Ishikawa (cell line): Measurements from ENCODE around the gene ZNF81.

ENCODE experiments used
- CEBPB ChIP-seq: IDR thresholded peaks from 2 replicates; pipeline ENCODE4 v1.6.1; 2012
- ZBTB7A ChIP-seq: IDR thresholded peaks from 2 replicates; pipeline ENCODE4 v1.6.1; 2012; ENCODE audit warnings: low read depth

DNA sequence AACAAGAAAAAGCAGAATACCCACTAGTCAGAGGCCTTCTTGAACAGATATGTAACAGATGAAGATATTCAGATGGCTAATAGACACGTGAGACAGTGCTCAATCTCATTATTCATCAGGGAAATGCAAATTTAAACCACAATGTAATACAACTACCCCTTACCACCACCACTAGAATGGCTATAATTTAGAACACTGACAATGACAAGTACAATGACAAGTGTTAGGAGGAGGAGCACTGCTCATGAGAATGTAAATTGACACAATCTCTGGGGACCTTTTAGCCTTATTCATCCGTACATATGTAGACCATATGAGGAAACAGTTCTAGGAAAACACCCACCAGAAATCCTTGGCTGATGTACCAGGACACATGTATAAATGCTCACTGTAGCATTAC lies 13.1 kb downstream of the ZNF81 start:
- TF ChIP-seq CEBPB (no peak), ZBTB7A (no peak)
